H1 (cell line): ENCODE measurements around the gene FAH. TPM values are rescaled to one million over a fixed set of nuclear protein-coding genes. Genes with fewer than 3 reads are reported as not detected.

Experiments
- FOSL1 ChIP-seq: IDR thresholded peaks from 2 replicates; pipeline ENCODE4 v1.6.1; 2011; ENCODE audit warnings: mild to moderate bottlenecking, low read depth, low read length, moderate library complexity; ENCODE audit not compliant: insufficient read depth
- polyA plus RNA-seq, 7 experiments: library from polyadenylated mRNA; depleted of rRNA in 3 of 7; stranded (reverse) in 5 of 7; unstranded in 2 of 7; fragments of >200 nt in 5 of 7; fragments of 200-250 nt in 2 of 7; gene quantifications; 1 replicate in 5 of 7; 2 replicates in 1 of 7; 4 replicates in 1 of 7; pipeline versions ENCODE4 v1.2.1 to v1.2.3, GENCODE V29; 2011 to 2013; ENCODE audit warnings: missing spikeins in 2 of 7, mixed read lengths in 2 of 7
- total RNA-seq: library from RNA; stranded (reverse); fragmentation: NEBNext Ultra II Directional; extraction: Animal tissue kit (Norgen Biotek cat#: 25700); gene quantifications from 2 replicates; pipeline ENCODE4 v1.2.1, GENCODE V29; 2021
- TF ChIP-seq, protein P1 (sequence below): IDR thresholded peaks from 2 replicates; pipeline ENCODE4 v1.6.1; 2011; ENCODE audit warnings: low read length, improper control_type of control experiment

The FAH gene
- total and polyA plus RNA-seq, 2 of the 8 experiments (the other 6 are each of a cell fraction or from before 2014, with no cell fraction given) = 20.0 to 21.7 TPM

DNA sequence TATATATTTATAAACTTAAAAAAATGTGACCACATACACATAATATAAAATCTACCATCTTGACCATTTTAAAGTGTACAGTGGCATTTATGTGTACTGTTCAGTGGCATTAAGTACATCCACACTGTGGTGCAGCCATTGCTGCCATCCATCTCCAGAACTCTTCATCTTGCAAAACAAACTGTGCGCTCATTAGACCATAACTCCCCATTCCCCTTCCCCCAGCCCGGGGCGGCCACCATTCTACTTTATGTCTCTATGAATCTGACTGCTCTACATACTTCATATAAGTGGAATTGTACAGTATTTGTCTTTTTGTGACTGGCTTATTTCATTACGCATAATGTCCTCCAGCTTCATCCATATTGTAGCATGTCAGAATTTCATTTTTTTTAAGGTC lies 51.4 kb downstream of the FAH start (continued):
- TF ChIP-seq, protein P1, sequence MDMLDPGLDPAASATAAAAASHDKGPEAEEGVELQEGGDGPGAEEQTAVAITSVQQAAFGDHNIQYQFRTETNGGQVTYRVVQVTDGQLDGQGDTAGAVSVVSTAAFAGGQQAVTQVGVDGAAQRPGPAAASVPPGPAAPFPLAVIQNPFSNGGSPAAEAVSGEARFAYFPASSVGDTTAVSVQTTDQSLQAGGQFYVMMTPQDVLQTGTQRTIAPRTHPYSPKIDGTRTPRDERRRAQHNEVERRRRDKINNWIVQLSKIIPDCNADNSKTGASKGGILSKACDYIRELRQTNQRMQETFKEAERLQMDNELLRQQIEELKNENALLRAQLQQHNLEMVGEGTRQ = no peak
- TF ChIP-seq FOSL1 = no peak
